HG03565 (cell line): ENCODE data around the gene PHF21A.
A peak's percentile ranks its signal among the peaks of the same experiment; 100 is the strongest.

ENCODE experiments used
- ATAC-seq: cut with Tn5 transposase; IDR thresholded peaks from one replicate; pipeline ENCODE4 v1.9.1; 2021; ENCODE audit warnings: mild to moderate bottlenecking, moderate library complexity; ENCODE audit not compliant: unreplicated experiment

PHF21A gene

GRCh38 chr11:45936511-45937054 is 184.7 kb downstream of the PHF21A start:
- no peak for ATAC-seq

GRCh38 chr11:45935349-45936064 is 185.7 kb downstream of the PHF21A start:
- ATAC-seq: no peak

- no peak for ATAC-seq
Measured at GRCh38 chr11:45934580-45935318, 186.5 kb downstream of the PHF21A start.

- ATAC-seq: no peak
Measured at GRCh38 chr11:45933846-45934579, 187.2 kb downstream of the PHF21A start.

GRCh38 chr11:45933131-45933831 is 188.0 kb downstream of the PHF21A start:
- no peak for ATAC-seq

- ATAC-seq: no peak
Measured at GRCh38 chr11:45932217-45932616, 189.0 kb downstream of the PHF21A start.

- no peak for ATAC-seq
Measured at GRCh38 chr11:45931739-45932138, 189.5 kb downstream of the PHF21A start.

GRCh38 chr11:45930951-45931570 is 190.2 kb downstream of the PHF21A start:
- no peak for ATAC-seq

- ATAC-seq: peak; percentile 83
Measured at GRCh38 chr11:45930031-45930794, 191.0 kb downstream of the PHF21A start.

GRCh38 chr11:45929486-45930030 is 191.7 kb downstream of the PHF21A start:
- peak; percentile 6 for ATAC-seq

- ATAC-seq: no peak
Measured at GRCh38 chr11:45928535-45929215, 192.6 kb downstream of the PHF21A start.

- no peak for ATAC-seq
Measured at GRCh38 chr11:45927684-45928413, 193.4 kb downstream of the PHF21A start.

GRCh38 chr11:45927332-45927683 is 193.9 kb downstream of the PHF21A start:
- no peak for ATAC-seq

- ATAC-seq: no peak
Measured at GRCh38 chr11:45926536-45927331, 194.5 kb downstream of the PHF21A start.

GRCh38 chr11:45926001-45926401 is 195.3 kb downstream of the PHF21A start:
- ATAC-seq: no peak

- ATAC-seq: no peak
Measured at GRCh38 chr11:45925550-45925949, 195.7 kb downstream of the PHF21A start.

- ATAC-seq: no peak
Measured at GRCh38 chr11:45924927-45925326, 196.3 kb downstream of the PHF21A start.
